OCI-LY7 (cell line): Measurements from ENCODE around the gene HDGFL1.

Experiments used
- CTCF ChIP-seq: fragments of 200-600 bp; sonication (generic); conservative IDR thresholded peaks from 2 replicates; pipeline ENCODE4 v1.5.1; 2014; ENCODE audit warnings: mild to moderate bottlenecking, antibody characterized with exemption, low read length, moderate library complexity, mixed read lengths
- EZH2phosphoT487 ChIP-seq: fragments of 200-600 bp; sonication (generic); IDR thresholded peaks from 2 replicates; pipeline ENCODE4 v1.6.1; 2018; ENCODE audit warnings: low read depth, borderline replicate concordance, mild to moderate bottlenecking, mixed run types, antibody characterized with exemption, low read length, moderate library complexity, mixed read lengths

- TF ChIP-seq CTCF (no peak), EZH2phosphoT487 (no peak)
Measured at GRCh38 chr6:22621028-22621427, 51.7 kb downstream of the HDGFL1 start.
